ENCODE results near the gene NUTF2.
"Not testable (repeated sequence)": the region's sequence is repeated elsewhere in the genome, so short reads cannot be mapped to it uniquely, and the experiment has no call there.

The NUTF2 gene

GRCh38 chr16:67883146-67883871, 36.6 kb downstream of the NUTF2 start:
- no peak for DNase-seq (ENCODE audit: low read depth in 1 of 2, low spot score in 1 of 2)

- DNase-seq (ENCODE audit: low read depth in 1 of 2, low spot score in 1 of 2): peak; percentile 51 to 59
Observed at GRCh38 chr16:67883872-67884261, 37.1 kb downstream of the NUTF2 start.

- DNase-seq (ENCODE audit: low read depth in 1 of 2, low spot score in 1 of 2): no peak
Observed at GRCh38 chr16:67884684-67885083, 38.0 kb downstream of the NUTF2 start, which contains the start of gene NRN1L. Gene NRN1L (plus strand): TSS chr16:67884885. CDS start chr16:67884904, 19 bp downstream.

GRCh38 chr16:67885545-67885944, 38.8 kb downstream of the NUTF2 start:
- DNase-seq (ENCODE audit: low read depth in 1 of 2, low spot score in 1 of 2): no peak

- no peak for DNase-seq (ENCODE audit: low read depth in 1 of 2, low spot score in 1 of 2)
Observed at GRCh38 chr16:67885976-67886375, 39.2 kb downstream of the NUTF2 start.

- no peak for DNase-seq (ENCODE audit: low read depth in 1 of 2, low spot score in 1 of 2)
Observed at GRCh38 chr16:67886387-67886786, 39.7 kb downstream of the NUTF2 start.

- no peak for DNase-seq (ENCODE audit: low read depth in 1 of 2, low spot score in 1 of 2)
Observed at GRCh38 chr16:67888331-67888730, 41.6 kb downstream of the NUTF2 start.

- no peak for DNase-seq (ENCODE audit: low read depth in 1 of 2, low spot score in 1 of 2)
Observed at GRCh38 chr16:67892375-67892774, 45.6 kb downstream of the NUTF2 start.

GRCh38 chr16:67892899-67893742, 46.4 kb downstream of the NUTF2 start, which contains the start of gene PSKH1:
Gene PSKH1 (plus strand): TSS chr16:67893254. CDS start chr16:67908750, 15,496 bp downstream.
- peak; percentile 87 to 93 for DNase-seq (ENCODE audit: low read depth in 1 of 2, low spot score in 1 of 2)

GRCh38 chr16:67893743-67894399, 47.1 kb downstream of the NUTF2 start:
- DNase-seq (ENCODE audit: low read depth in 1 of 2, low spot score in 1 of 2): no peak

GRCh38 chr16:67897231-67897630, 50.5 kb downstream of the NUTF2 start:
- no peak for DNase-seq (ENCODE audit: low read depth in 1 of 2, low spot score in 1 of 2)

GRCh38 chr16:67901734-67902133, 55.0 kb downstream of the NUTF2 start:
- no peak for DNase-seq (ENCODE audit: low read depth in 1 of 2, low spot score in 1 of 2)

- DNase-seq (ENCODE audit: low read depth in 1 of 2, low spot score in 1 of 2): no peak
Observed at GRCh38 chr16:67902831-67903230, 56.1 kb downstream of the NUTF2 start.

GRCh38 chr16:67907397-67908180, 60.9 kb downstream of the NUTF2 start:
- no peak for DNase-seq (ENCODE audit: low read depth in 1 of 2, low spot score in 1 of 2)

- DNase-seq (ENCODE audit: low read depth in 1 of 2, low spot score in 1 of 2): no peak
Observed at GRCh38 chr16:67909056-67909742, 62.5 kb downstream of the NUTF2 start.

- no peak for DNase-seq (ENCODE audit: low read depth in 1 of 2, low spot score in 1 of 2)
Observed at GRCh38 chr16:67910158-67910557, 63.4 kb downstream of the NUTF2 start.

- no peak for DNase-seq (ENCODE audit: low read depth in 1 of 2, low spot score in 1 of 2)
Observed at GRCh38 chr16:67914758-67915495, 68.2 kb downstream of the NUTF2 start.

- not testable (repeated sequence) for DNase-seq (ENCODE audit: low read depth in 1 of 2, low spot score in 1 of 2)
Observed at GRCh38 chr16:67915496-67915769, 68.7 kb downstream of the NUTF2 start.

GRCh38 chr16:67915831-67916723, 69.3 kb downstream of the NUTF2 start:
- no peak for DNase-seq (ENCODE audit: low read depth in 1 of 2, low spot score in 1 of 2)

All from activated CD4-positive, alpha-beta T cell treated with anti-CD3 and anti-CD28 coated beads, Interleukin-2, amount 50 U/mL, for 24 hours (primary cell).